HEK293T (cell line): ENCODE results near the gene GYPC.

Experiments
- CTCF ChIA-PET: fragments of 350-600 bp; formaldehyde crosslinking; extraction: SDS; loops from one replicate; lab custom pipeline; 2021; ENCODE audit warnings: antibody characterized with exemption, inconsistent platforms; lab: Yijun Ruan, JAX
- POLR2A ChIA-PET: fragments of 350-600 bp; formaldehyde crosslinking; extraction: SDS; loops from one replicate; lab custom pipeline; 2020; ENCODE audit warnings: antibody characterized with exemption, inconsistent platforms; lab: Yijun Ruan, JAX
- DNase-seq: peaks from one replicate; pipeline ENCODE4 v3.0.0; 2012; ENCODE audit warnings: mixed read lengths; ENCODE audit errors: extremely low spot score
- ARNT ChIP-seq: fragments of 450-650 bp; IDR thresholded peaks from 2 replicates; pipeline ENCODE4 v1.6.1; 2017; ENCODE audit warnings: mild to moderate bottlenecking
- BHLHE40 ChIP-seq: fragments of 450-650 bp; IDR thresholded peaks from 2 replicates; pipeline ENCODE4 v1.6.1; 2016; ENCODE audit warnings: mild to moderate bottlenecking, moderate library complexity, borderline replicate concordance
- CTBP1 ChIP-seq: fragments of 450-650 bp; IDR thresholded peaks from 2 replicates; pipeline ENCODE4 v1.6.1; 2016; ENCODE audit warnings: borderline replicate concordance
- ELF4 ChIP-seq: fragments of 450-650 bp; IDR thresholded peaks from 2 replicates; pipeline ENCODE4 v1.6.1; 2017; ENCODE audit warnings: antibody characterized with exemption
- FOXA1 ChIP-seq: fragments of 450-650 bp; IDR thresholded peaks from 2 replicates; pipeline ENCODE4 v1.6.1; 2016; ENCODE audit warnings: mild to moderate bottlenecking
- FOXK2 ChIP-seq: fragments of 450-650 bp; IDR thresholded peaks from 2 replicates; pipeline ENCODE4 v1.6.1; 2016; ENCODE audit warnings: mild to moderate bottlenecking
- FOXM1 ChIP-seq: fragments of 450-650 bp; IDR thresholded peaks from 2 replicates; pipeline ENCODE4 v1.6.1; 2017; ENCODE audit warnings: mild to moderate bottlenecking, borderline replicate concordance
- HDGF ChIP-seq: fragments of 450-650 bp; IDR thresholded peaks from 2 replicates; pipeline ENCODE4 v1.6.1; 2017; ENCODE audit warnings: antibody characterized with exemption, borderline replicate concordance
- L3MBTL2 ChIP-seq: fragments of 450-650 bp; conservative IDR thresholded peaks from 2 replicates; pipeline ENCODE4 v1.6.1; 2016; ENCODE audit warnings: mild to moderate bottlenecking
- LEF1 ChIP-seq: fragments of 450-650 bp; IDR thresholded peaks from 2 replicates; pipeline ENCODE4 v1.6.1; 2017; ENCODE audit warnings: mild to moderate bottlenecking, borderline replicate concordance
- NFRKB ChIP-seq: fragments of 450-650 bp; IDR thresholded peaks from 2 replicates; pipeline ENCODE4 v1.6.1; 2016; ENCODE audit warnings: mild to moderate bottlenecking, moderate library complexity
- SP1 ChIP-seq: fragments of 450-650 bp; IDR thresholded peaks from 2 replicates; pipeline ENCODE4 v1.6.1; 2017
- SUZ12 ChIP-seq: fragments of 450-650 bp; IDR thresholded peaks from 2 replicates; pipeline ENCODE4 v1.6.1; 2016; ENCODE audit warnings: mild to moderate bottlenecking
- TARDBP ChIP-seq: fragments of 450-650 bp; IDR thresholded peaks from 2 replicates; pipeline ENCODE4 v1.6.1; 2016
- ZNF384 ChIP-seq: fragments of 450-650 bp; IDR thresholded peaks from 2 replicates; pipeline ENCODE4 v1.6.1; 2016
- TF ChIP-seq, protein P1 (sequence below): fragments of 450-650 bp; IDR thresholded peaks from 2 replicates; pipeline ENCODE4 v1.6.1; 2016

Gene GYPC

DNA sequence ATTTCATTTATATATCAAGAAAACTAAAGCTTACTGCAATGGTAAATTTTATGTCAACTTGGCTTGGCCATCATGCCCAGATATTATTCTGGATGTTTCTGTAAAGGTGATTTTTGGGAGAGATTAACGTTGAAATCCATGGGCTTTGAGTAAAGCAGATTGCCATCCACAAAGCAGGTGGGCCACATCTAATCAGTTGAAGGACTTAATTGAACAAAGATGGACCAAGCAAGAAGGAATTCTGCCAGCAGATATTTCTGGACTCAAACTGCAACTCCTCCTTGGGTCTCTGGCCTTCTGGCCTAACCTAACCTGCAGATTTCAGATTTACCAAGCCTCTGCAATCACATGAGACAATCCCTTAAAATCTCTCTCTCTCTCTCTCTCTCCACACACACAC lies 77.8 kb downstream of the GYPC start:
- ChIA-PET CTCF (no interaction called here), POLR2A (no interaction called here)
- TF ChIP-seq L3MBTL2 (no peak), BHLHE40 (no peak), ZNF384 (no peak), CTBP1 (no peak)
- no peak for DNase-seq

DNA sequence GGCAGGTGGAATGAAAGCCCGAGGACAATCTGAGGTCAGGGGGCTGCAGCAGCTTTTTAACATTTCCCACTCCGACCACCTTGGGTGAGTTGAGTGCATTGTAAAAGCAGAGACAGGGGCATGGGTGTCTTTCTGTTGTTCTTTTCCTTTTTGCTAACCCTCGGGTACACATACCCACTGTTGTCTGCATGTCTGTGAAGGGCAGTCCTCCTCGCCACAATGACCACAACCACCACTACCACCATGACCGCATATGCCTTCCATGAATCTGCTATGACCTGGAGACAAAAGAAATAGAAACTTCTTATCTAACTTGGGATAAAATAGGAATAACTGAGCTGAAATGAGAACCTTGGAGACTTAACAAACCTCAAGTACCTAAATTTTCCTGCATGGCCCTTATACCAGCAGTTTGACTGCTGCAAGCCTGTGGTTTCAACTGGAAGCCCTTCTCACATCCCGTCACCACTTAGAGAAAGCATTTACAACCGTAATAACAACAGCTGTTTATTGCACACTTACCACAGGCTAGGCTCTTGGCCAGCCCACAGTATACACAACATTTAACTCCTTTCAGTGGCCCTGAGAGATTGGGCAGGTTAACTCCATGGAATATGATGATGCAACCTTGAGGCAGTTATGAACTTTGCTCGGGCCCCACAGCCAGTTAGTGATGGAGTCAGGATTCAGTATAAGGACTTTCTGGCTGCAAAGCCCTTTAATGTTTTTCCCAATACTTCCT lies 80.3 kb downstream of the GYPC start:
- CTCF ChIA-PET = no interaction called here
- POLR2A ChIA-PET = no interaction called here
- no peak for DNase-seq
- TF ChIP-seq HDGF (no peak), CTBP1 (no peak), LEF1 (no peak), BHLHE40 (no peak), ELF4 (no peak), SUZ12 (no peak), SP1 (no peak), FOXK2 (no peak)

DNA sequence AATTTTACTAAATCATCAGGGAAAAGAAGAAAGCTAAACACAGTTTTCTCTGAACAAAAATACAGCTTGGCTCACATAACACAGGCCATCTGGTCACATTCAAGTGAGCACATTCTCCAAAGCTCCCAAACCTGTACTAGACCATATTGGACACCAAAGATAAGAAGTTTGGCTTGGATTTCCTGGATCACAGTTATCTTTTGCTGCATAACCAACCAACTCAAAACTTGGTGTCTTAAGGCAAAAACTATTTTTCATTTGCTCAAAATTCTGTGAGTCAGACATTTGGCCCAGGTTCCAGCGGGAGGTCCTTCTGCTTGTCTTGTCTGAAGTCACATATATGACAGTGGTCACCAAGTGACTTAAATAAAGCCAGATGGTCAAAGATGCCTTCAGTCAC lies 83.2 kb downstream of the GYPC start:
- CTCF ChIA-PET = no interaction called here
- no peak for DNase-seq

DNA sequence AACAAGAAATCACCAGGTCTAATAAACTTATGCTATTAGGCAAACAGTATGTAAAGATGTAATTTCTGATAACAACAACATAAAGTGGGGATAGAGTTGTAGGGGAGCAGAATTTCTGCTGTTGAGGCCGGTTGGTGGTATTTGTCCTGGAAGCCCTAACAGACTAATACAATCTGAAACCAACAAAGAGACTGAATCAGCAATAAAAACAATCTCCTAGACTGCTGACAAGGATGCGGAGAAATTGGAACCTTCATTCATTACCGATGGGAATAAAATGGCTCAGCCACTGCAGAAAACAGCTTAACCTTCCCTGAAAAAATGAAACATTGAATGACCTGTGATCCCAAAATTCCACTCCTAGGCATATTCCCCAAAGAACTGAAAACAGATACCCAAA lies 88.7 kb downstream of the GYPC start:
- DNase-seq = no peak
- ChIA-PET POLR2A (no interaction called here), CTCF (no interaction called here)
- TF ChIP-seq FOXA1 (no peak), NFRKB (no peak), FOXK2 (no peak), FOXM1 (no peak), LEF1 (no peak), CTBP1 (no peak), ZNF384 (no peak), SUZ12 (no peak), SP1 (no peak), TARDBP (no peak), L3MBTL2 (no peak)

More for the DNA sequence above, 83.2 kb downstream of the GYPC start:
- POLR2A ChIA-PET = no interaction called here
- TF ChIP-seq, protein P1, sequence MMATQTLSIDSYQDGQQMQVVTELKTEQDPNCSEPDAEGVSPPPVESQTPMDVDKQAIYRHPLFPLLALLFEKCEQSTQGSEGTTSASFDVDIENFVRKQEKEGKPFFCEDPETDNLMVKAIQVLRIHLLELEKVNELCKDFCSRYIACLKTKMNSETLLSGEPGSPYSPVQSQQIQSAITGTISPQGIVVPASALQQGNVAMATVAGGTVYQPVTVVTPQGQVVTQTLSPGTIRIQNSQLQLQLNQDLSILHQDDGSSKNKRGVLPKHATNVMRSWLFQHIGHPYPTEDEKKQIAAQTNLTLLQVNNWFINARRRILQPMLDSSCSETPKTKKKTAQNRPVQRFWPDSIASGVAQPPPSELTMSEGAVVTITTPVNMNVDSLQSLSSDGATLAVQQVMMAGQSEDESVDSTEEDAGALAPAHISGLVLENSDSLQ = no peak
- no peak for TF ChIP-seq ARNT
- TF ChIP-seq ZNF384 = no peak
- TF ChIP-seq FOXK2 = no peak
- no peak for TF ChIP-seq FOXA1
- TF ChIP-seq NFRKB = no peak
- TF ChIP-seq SUZ12 = no peak
- TF ChIP-seq TARDBP = no peak
- TF ChIP-seq CTBP1 = no peak
- TF ChIP-seq BHLHE40 = no peak
- TF ChIP-seq HDGF = no peak
- no peak for TF ChIP-seq LEF1
- TF ChIP-seq ELF4 = no peak
- TF ChIP-seq FOXM1 = no peak
- no peak for TF ChIP-seq L3MBTL2
- TF ChIP-seq SP1 = no peak
